ENCODE measurements around the gene ZDHHC3.
"Not testable (repeated sequence)": the region's sequence is repeated elsewhere in the genome, so short reads cannot be mapped to it uniquely, and the experiment has no call there.

ZDHHC3 gene

DNA sequence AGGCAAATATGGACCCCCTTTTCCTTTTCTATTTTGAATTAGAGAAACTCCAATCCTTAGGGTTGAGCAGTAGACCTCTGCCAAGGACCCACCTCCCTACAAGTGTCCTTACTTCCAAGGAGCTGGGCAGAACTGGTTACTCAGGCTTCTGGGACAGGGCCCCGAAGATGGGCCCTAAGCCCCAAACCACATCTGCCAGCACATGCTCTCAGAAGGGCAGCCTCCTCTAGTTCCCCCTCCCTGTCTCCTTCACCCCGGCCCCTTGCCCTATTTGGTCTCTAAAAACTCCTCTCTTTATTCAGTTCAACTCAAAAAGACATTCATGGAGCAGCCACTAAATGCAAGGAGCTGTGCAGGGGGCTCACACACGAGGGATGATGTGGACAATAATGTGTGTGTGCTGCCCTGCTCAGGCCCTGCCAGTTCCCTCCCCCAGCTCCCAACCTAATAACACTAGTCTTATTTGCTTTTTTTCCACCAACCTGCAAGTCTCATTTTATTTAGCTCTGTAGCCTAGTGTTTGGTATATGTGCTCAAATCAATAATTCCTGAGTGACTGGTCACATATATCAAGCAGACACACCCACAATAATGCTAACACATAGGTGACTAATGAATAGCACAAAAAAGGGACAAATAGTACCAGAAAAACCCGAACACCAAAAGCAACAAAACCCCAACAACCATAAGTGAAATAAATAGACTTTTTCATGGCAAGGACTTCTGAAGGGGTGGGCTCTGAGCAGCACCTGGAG is 12.2 kb downstream of the ZDHHC3 start:
- DNase-seq (ENCODE audit: low read depth), result no peak

GRCh38 chr3:44962621-44963393 is 13.2 kb downstream of the ZDHHC3 start:
- no peak for DNase-seq (ENCODE audit: low read depth)

DNA sequence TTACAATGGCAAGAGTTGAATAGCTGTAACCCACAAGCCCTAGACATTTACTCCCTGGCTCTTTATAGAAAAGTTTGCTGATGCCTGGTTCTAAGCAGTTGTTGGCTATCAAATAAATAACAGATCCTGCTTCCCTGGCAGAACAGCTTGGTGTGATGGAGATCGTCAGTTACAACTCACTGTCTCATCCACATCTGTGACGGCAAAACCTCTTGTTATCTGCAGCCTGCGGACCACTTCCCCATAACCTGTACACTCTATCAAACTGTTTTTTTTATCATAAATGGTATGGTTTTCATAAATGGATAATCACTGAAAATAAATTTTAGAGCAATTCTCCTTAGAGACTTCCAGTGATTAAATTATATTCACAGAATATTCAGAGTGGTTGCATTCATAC is 14.1 kb downstream of the ZDHHC3 start:
- no peak for DNase-seq (ENCODE audit: low read depth)

- peak; percentile 47 for DNase-seq (ENCODE audit: low read depth)
Observed at GRCh38 chr3:44960387-44961026, 15.5 kb downstream of the ZDHHC3 start.

- DNase-seq (ENCODE audit: low read depth), result no peak
Observed at GRCh38 chr3:44958386-44958785, 17.6 kb downstream of the ZDHHC3 start.

GRCh38 chr3:44957986-44958385 is 18.0 kb downstream of the ZDHHC3 start:
- DNase-seq (ENCODE audit: low read depth), result no peak

DNA sequence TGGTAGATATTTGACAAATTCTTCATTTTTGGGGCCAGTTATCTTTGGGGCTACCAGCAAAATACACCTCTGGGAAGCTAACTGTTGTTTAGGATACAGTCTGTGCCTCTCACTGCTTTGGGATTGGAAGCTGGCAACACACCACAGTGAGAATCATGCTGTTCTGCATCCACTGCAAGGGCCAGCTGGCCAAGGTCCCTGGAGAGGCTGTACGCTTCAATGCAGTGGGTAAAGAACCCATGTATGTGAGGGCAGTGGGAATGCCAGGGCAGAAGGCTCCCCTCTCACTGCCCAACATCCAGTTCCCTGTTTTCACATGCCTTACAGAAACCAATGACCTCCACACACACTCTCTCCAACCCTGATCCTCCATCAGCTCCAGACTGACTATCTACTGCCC is 20.1 kb downstream of the ZDHHC3 start:
- DNase-seq (ENCODE audit: low read depth), result no peak

- peak; percentile 34 for DNase-seq (ENCODE audit: low read depth)
Observed at GRCh38 chr3:44954962-44955361, 21.0 kb downstream of the ZDHHC3 start.

GRCh38 chr3:44954304-44954703 is 21.7 kb downstream of the ZDHHC3 start:
- DNase-seq (ENCODE audit: low read depth), result no peak

DNA sequence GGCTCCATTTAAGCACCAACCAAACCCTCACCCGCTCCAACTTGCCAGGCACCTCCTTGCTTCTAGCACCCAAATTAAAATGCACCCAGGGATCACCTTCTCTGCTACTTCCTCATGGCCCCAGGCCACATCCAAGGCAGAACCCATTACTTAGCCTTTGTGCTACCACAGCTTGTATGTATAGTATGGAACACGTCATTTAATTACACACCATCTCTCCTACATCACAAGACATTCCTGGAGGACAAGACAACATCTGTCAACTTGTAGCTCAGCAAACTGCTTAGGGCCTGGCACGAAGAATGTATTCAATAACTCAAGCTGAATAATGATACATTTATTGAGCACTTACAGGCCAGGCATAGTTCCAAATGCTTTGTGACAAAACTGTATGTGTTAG is 23.3 kb downstream of the ZDHHC3 start:
- DNase-seq (ENCODE audit: low read depth), result no peak

GRCh38 chr3:44950275-44950734 is 25.7 kb downstream of the ZDHHC3 start:
- no peak for DNase-seq (ENCODE audit: low read depth)

GRCh38 chr3:44949770-44950169 is 26.2 kb downstream of the ZDHHC3 start:
- DNase-seq (ENCODE audit: low read depth), result not testable (repeated sequence)

DNA sequence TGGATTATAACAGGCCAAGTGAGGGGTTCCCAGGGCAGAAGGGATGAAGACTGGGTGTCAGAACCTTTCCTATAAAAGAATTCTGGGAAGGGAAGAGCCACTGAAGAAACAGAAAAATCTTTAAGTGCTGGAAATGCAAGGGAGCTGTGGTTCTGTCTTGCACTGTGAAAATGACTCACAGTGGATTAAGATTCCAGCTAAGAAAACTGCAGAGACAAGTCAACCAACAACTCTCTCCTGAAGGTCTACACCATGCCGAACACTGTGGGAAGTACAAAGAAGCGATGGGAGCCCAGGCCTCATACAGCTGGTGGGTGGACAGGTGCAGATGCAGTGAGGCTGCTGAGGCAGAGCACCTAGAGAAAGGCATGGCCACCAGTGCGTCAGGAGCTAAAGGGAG is 27.7 kb downstream of the ZDHHC3 start:
- DNase-seq (ENCODE audit: low read depth), result no peak

DNA sequence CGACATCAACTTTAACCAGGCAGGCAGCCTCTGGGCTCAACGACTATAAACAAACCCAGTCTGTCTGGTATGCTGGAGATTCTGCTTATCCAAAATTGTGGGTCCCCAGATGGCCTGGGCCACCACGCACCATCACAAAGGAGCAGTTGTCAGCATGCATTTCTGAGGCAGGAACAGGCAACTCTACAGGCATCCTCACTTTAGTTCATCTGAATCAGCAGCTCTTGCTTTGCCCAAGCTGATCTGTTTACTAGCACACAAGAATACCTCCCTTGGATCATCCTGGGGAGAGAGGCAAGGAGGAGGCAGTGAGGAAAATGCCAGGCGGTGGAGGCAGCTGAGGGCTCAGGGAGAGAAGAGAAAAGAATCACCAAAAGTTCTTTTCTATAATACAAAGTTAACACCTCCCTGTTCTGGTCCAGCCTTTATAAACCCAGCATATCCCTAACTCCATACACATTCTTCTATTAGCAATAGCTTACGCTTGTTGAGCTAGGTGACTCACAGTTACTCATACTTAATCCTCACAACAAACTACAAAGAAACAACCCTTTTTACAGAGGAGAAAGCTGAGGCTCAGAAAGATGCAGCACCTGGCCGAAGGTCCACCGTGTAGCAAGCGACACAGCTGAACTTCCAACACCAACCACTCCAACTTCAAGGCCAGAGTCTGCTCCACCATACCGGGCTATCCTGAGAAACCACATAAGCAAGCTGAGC is 33.6 kb downstream of the ZDHHC3 start:
- DNase-seq (ENCODE audit: low read depth), result no peak

DNA sequence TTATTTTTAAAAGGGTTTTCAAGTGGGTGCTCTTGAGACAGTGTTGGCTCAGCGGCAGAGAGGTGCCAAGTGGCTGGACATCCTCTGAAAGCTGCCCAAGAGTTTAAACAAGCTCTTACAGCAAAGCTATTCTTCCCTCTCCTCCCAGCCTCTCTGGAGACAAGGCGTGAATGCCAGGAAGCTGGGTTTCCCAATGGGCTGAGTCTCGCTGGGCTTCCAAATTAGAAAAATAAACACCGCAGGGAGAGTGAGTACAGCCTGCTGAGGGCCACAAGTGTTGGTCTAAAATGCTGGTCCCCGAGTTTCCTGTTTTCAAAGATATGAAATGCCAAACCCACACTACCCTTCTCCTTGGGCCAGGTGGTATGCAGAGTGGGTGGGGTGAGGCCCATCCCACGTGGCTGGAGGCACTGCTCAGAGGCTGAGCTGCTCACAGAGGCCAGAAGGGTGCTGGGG is 36.4 kb downstream of the ZDHHC3 start:
- peak; percentile 75 for DNase-seq (ENCODE audit: low read depth)

- no peak for DNase-seq (ENCODE audit: low read depth)
Observed at GRCh38 chr3:44932986-44933944, 42.7 kb downstream of the ZDHHC3 start.

GRCh38 chr3:44932271-44932670 is 43.7 kb downstream of the ZDHHC3 start:
- DNase-seq (ENCODE audit: low read depth), result no peak

GRCh38 chr3:44931791-44932190 is 44.2 kb downstream of the ZDHHC3 start:
- DNase-seq (ENCODE audit: low read depth), result no peak

DNA sequence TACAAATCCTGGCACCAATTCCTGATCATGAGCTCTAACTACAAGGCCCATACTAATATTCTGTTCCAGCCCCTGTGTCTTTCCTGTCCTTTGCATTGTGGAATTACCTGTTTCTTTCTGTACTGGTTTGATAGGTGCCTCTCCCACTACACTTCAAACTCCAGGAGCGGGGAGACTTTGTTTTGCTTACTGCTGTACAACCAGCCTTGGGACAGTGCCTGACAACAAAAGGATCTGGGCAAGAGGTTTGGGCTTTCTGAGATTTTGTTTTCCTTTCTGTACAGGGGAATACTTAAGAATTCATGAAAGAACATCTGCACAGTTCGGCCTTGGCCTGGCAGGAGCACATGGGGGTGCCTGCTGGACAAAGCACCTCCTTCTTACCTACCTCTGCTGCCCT is 45.1 kb downstream of the ZDHHC3 start:
- DNase-seq (ENCODE audit: low read depth), result no peak

DNA sequence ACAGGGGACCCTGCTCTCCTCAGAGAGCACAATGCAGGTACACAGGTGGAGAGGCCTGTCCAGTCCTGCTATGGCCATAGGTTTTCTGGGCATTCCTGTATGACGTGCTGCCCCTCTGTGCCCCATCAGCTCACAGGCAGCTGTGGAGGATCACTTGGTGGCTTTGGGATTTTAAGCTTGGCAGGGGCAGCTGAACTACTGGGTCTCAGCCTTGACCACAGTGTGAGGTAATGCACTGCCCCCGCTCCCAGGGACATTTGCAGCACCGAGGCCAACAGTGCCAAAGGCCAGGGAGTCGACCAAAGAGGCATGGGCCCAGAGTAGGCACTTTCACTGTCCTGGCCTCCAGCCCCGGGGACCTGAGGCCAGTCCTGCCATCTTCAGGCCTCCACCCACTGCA is 46.2 kb downstream of the ZDHHC3 start:
- no peak for DNase-seq (ENCODE audit: low read depth)

DNA sequence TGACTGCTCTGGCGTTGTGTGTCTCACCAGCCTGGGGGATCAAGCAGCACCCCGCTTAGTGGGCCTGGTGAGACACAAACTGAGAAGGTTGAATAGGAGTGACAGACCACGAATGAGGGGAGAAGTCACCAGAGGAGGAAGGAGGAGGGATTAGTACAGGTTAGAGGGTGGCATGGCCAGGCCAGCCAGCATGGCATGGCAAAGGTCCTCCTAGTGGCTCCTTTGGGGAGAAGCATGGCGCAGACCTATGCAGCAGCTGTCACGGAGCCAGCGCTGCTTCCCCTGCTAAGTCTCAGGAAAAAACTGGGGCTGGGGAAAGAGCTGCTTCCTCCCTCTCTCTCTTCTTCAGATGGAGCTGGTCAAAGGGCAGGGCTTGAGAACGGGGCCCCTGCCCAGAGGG is 48.6 kb downstream of the ZDHHC3 start:
- DNase-seq (ENCODE audit: low read depth), result no peak

Measured in fibroblast of gingiva (primary cell).